Fibroblast of pulmonary artery (primary cell): ENCODE measurements around the gene KIF18A.
"Not testable (repeated sequence)": the region's sequence is repeated elsewhere in the genome, so short reads cannot be mapped to it uniquely, and the experiment has no call there.

Experiments
- DNase-seq: peaks from one replicate; pipeline ENCODE4 v3.0.0-alpha.2; 2010; ENCODE audit warnings: low read depth
- H3K4me3 ChIP-seq: replicated peaks from 2 replicates; pipeline ENCODE4 v1.5.1; 2011; ENCODE audit warnings: low read depth, mild to moderate bottlenecking, control low read depth, low read length, moderate library complexity
- CTCF ChIP-seq: IDR thresholded peaks from 2 replicates; pipeline ENCODE4 v1.5.1; 2011; ENCODE audit warnings: mild to moderate bottlenecking, control low read depth, low read length, inconsistent platforms; ENCODE audit errors: missing control alignments

Gene KIF18A

DNA sequence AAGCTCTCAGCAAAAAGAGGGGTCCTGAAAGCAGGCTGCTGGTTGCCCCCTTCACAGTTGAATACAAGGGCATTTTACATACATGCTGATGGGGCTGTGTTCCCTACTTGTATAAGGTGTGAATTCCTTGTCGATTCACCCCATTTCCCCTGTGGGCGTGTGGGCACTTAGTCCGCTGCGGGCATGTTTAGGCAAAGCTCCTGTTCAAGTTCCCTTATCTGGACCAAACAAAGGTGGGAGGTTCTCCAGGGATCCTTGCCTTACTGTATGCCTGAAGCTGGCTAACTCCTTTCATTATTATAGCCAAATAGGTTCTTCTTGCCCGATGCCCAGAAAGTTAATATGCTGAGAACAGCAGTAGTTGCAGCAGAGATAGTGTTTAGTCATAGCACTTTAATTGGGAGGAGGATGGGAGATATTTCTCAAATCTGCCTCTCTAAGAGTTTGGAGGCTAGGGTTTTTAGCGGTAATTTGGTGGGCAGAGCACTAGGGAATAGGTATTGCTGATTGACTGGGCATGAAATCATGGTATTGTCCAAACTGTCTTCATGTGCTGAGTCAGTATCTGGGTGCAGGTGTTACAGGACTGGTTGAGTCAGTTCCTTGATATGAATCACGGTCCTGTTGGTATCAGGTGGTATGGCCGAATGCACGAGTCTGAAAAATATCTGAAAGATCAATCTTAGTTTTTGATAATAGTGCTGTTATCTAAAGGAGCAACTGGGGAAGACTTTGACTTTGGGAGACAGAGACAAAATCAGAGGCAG, 32.9 kb upstream of the KIF18A start:
- no peak overlapping the region for H3K4me3 ChIP-seq
- no peak for TF ChIP-seq CTCF
- no peak for DNase-seq

DNA sequence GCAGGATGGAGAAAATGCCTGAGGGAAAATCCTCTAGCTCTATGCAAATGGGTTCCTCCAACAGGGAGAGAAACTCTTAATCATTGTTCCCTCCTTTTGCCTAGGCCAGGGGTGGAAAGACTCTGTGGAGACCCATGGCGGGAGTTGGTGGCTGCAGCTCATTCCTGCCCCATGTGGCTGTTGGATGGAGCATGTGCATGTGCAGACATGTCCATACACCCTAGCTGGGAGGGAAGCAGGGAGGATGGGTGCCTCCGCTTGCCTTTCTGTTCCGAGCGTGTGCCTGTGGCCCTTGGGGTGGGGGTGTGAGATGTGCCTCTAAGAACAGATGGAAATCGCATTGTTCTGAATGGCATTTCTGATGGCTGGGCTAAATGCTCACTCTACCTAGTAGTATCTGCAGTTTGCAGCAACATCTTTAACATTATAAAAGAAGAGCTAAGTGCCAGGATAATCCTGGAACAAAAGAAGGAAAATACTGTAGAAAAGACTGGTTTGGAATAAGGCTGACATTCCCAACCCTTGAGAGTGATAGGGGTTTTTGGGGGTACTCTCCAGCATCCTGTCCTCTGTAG, 32.0 kb upstream of the KIF18A start:
- TF ChIP-seq CTCF, result no peak
- H3K4me3 ChIP-seq, result no peak overlapping the region
- no peak for DNase-seq

GRCh38 chr11:28137832-28138231, 29.9 kb upstream of the KIF18A start:
- DNase-seq, result no peak
- H3K4me3 ChIP-seq, result no peak overlapping the region
- TF ChIP-seq CTCF, result no peak

DNA sequence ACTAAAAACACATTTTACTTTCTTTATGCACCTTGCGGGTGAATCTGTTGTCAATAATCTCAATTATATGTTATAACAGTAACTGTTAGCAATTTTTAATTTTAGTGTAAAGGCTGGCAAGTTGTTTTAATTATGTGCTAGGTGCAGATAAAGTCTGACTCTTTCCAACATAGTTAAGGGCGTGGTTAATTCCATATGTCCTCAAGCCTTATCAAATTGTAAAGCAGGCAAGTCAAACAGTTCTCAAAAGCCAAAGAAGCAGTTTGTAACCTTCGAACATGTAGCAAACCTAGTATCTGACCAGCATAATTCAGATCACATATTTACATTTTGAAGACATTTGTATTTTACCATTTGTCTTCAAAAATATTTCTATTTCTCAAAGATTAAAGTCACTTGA, 29.4 kb upstream of the KIF18A start:
- no peak overlapping the region for H3K4me3 ChIP-seq
- no peak for DNase-seq
- no peak for TF ChIP-seq CTCF

DNA sequence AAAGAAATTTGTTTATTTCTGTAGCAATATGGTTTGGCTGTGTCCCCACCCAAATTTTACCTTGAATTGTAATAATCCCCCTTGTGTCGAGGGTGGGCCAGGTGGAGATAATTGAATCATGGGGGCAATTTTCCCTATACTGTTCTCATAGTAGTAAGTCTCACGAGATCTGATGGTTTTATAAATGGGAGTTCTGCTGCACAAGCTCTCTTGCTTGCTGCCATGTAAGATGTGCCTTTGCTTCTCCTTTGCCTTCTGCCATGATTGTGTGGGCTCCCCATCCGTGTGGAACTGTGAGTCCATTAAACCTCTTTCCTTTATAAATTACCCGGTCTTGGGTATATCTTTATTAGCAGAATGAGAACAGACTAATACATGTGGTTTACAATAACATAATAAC, 28.2 kb upstream of the KIF18A start:
- H3K4me3 ChIP-seq, DNase-seq: not testable (repeated sequence)

DNA sequence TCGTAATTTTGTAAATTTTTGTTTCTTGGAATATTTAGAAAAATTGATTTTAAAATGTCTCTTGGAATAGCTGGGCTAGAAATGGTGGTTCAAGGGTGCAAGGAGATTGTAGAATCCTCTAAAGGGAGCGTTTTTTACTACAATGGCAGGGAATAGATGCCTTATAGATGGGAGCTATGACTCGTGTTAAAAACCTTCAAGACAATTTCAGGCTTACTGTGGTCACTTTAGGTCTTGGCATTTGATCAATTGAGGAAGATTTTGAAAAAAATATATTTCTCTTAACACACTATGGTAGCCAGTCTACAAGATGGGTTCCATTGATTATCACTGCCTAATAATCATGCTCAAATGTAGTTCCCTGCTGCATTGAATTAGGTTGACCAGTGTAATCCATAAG, 25.2 kb upstream of the KIF18A start:
- H3K4me3 ChIP-seq, result no peak overlapping the region
- no peak for TF ChIP-seq CTCF
- peak; percentile 16 for DNase-seq

DNA sequence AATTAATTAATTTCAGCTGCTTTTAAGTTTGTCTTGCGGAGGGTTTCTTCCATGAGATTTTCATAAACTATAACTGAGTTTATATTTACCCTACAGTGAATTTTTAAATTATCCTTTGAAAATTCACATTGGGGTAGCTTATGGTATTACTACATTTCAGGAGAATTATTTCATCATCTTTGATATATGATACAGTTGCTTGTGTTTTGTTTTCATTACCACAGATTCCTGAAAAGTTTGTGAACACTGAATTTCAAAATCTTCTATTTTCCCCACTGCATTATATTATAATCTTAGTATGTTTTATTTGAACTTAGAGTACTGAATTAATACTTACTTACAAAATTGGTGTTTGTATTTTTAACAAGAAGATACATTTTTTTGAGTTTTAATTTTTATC, 24.6 kb upstream of the KIF18A start:
- TF ChIP-seq CTCF, result no peak
- DNase-seq, result no peak

More for the DNA sequence above, 24.6 kb upstream of the KIF18A start:
- no peak overlapping the region for H3K4me3 ChIP-seq
